Dendritic cell treated with granulocyte-macrophage colony-stimulating factor and Interleukin-4, amounts not matched to agents 40 ng/mL and 50 ng/mL, for 4 days (primary cell): ENCODE measurements around the gene AFDN.
A peak's percentile ranks its signal among the peaks of the same experiment; 100 is the strongest.

Experiments used
- H3K27ac Mint-ChIP-seq: one replicate; pipeline ENCODE4 v1.8.0; 2022; ENCODE audit warnings: mild to moderate bottlenecking, mixed read lengths
- H3K27me3 Mint-ChIP-seq: one replicate; pipeline ENCODE4 v1.8.0; 2022; ENCODE audit warnings: mild to moderate bottlenecking, mixed read lengths
- H3K36me3 Mint-ChIP-seq: one replicate; pipeline ENCODE4 v1.8.0; 2022; ENCODE audit warnings: low read depth, mixed read lengths
- H3K4me1 Mint-ChIP-seq: one replicate; pipeline ENCODE4 v1.8.0; 2022; ENCODE audit warnings: low read depth, mixed read lengths
- H3K4me3 Mint-ChIP-seq: one replicate; pipeline ENCODE4 v1.8.0; 2022; ENCODE audit warnings: mild to moderate bottlenecking, moderate library complexity, mixed read lengths
- H3K9me3 Mint-ChIP-seq: one replicate; pipeline ENCODE4 v1.8.0; 2022; ENCODE audit warnings: mixed read lengths
- intact Hi-C: fragments of 100-400 bp; cut with micrococcal nuclease; formaldehyde crosslinking; loops from one replicate; pipeline ENCODE4 v1.15.0; 2022

AFDN gene

GRCh38 chr6:167833396-167833763 lies 6.7 kb downstream of the AFDN start:
- no peaks in the 10 kb centered on the region for H3K36me3 Mint-ChIP-seq
- intact Hi-C loops, result no loop called here

GRCh38 chr6:167835260-167835659 lies 8.5 kb downstream of the AFDN start:
- intact Hi-C loops, result no loop called here
- no peak overlapping the region for H3K4me3 Mint-ChIP-seq
- H3K27ac Mint-ChIP-seq, result no peak overlapping the region
- H3K36me3 Mint-ChIP-seq, result no peaks in the 10 kb centered on the region
- H3K4me1 Mint-ChIP-seq, result peaks cover 12% of the 10 kb centered on the region
- peaks cover 32% of the 10 kb centered on the region for H3K27me3 Mint-ChIP-seq
- H3K9me3 Mint-ChIP-seq, result no peaks in the 10 kb centered on the region

More at GRCh38 chr6:167833396-167833763, 6.7 kb downstream of the AFDN start:
- Mint-ChIP-seq H3K9me3 (no peaks in the 10 kb centered on the region), H3K4me3 (peak overlapping the region; percentile 53), H3K27ac (peak overlapping the region; percentile 81), H3K4me1 (peaks cover 13% of the 10 kb centered on the region), H3K27me3 (peaks cover 47% of the 10 kb centered on the region)

GRCh38 chr6:167836721-167837120 lies 10.0 kb downstream of the AFDN start:
- intact Hi-C loops, result no loop called here
- no peak overlapping the region for H3K4me3 Mint-ChIP-seq

GRCh38 chr6:167838207-167838748 lies 11.6 kb downstream of the AFDN start:
- peaks cover 20% of the 10 kb centered on the region for H3K27me3 Mint-ChIP-seq
- H3K36me3 Mint-ChIP-seq, result no peaks in the 10 kb centered on the region
- no peak overlapping the region for H3K4me3 Mint-ChIP-seq
- no peak overlapping the region for H3K27ac Mint-ChIP-seq
- peaks cover 2% of the 10 kb centered on the region for H3K4me1 Mint-ChIP-seq
- intact Hi-C loops, result no loop called here
- H3K9me3 Mint-ChIP-seq, result no peaks in the 10 kb centered on the region

More at GRCh38 chr6:167836721-167837120, 10.0 kb downstream of the AFDN start:
- Mint-ChIP-seq H3K27me3 (peaks cover 20% of the 10 kb centered on the region), H3K27ac (no peak overlapping the region), H3K4me1 (peaks cover 12% of the 10 kb centered on the region), H3K36me3 (no peaks in the 10 kb centered on the region), H3K9me3 (no peaks in the 10 kb centered on the region)

DNA sequence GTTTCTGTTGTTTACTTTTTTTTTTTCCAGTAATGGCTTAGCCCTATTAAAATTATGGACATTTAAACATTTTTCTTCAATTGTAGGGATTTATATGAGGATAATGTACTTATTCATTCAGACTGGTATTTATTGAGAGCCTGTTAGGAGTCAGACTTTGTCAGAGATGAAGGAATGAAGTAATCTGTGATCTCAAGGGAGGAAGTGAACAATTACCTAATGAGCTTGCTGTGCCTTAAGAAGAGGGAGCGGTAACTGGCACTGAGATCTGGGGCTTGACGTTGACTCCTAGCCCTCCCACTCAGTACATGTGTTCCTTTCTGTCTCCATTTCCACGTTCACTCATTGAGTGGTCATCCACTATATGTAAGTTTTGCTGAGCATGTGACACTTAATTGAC lies 12.6 kb downstream of the AFDN start:
- Mint-ChIP-seq H3K27ac (no peak overlapping the region), H3K4me1 (no peaks in the 10 kb centered on the region), H3K4me3 (no peak overlapping the region), H3K36me3 (no peaks in the 10 kb centered on the region), H3K9me3 (no peaks in the 10 kb centered on the region), H3K27me3 (peaks cover 17% of the 10 kb centered on the region)
- intact Hi-C loops, result no loop called here

DNA sequence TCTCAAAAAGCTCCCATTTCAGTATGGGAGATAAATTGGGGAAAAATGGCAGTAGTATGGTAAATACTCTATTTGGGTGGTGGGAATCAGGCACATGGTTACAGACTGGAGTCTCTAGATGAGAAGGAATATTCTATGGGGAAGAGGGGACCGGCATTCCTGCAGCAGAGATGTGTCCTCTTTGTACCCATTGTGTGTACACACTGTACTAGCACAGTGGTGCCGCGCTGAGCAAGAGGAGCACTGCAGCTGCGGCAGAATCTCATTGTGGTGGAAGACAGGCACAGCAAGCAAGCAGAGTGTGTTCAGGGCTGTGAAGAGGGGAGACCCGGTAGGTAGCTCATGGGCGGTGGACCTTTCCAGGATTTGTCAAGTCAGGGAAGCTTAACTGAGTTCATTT lies 13.0 kb downstream of the AFDN start:
- peaks cover 13% of the 10 kb centered on the region for H3K27me3 Mint-ChIP-seq
- no peaks in the 10 kb centered on the region for H3K36me3 Mint-ChIP-seq
- intact Hi-C loops, result no loop called here
- no peak overlapping the region for H3K27ac Mint-ChIP-seq
- no peak overlapping the region for H3K4me3 Mint-ChIP-seq
- no peaks in the 10 kb centered on the region for H3K9me3 Mint-ChIP-seq
- no peaks in the 10 kb centered on the region for H3K4me1 Mint-ChIP-seq

- Mint-ChIP-seq H3K4me1 (no peaks in the 10 kb centered on the region), H3K27me3 (peaks cover 10% of the 10 kb centered on the region), H3K27ac (no peak overlapping the region), H3K4me3 (no peak overlapping the region), H3K36me3 (no peaks in the 10 kb centered on the region), H3K9me3 (no peaks in the 10 kb centered on the region)
- intact Hi-C loops, result no loop called here
Measured at GRCh38 chr6:167840160-167840525, 13.4 kb downstream of the AFDN start.

DNA sequence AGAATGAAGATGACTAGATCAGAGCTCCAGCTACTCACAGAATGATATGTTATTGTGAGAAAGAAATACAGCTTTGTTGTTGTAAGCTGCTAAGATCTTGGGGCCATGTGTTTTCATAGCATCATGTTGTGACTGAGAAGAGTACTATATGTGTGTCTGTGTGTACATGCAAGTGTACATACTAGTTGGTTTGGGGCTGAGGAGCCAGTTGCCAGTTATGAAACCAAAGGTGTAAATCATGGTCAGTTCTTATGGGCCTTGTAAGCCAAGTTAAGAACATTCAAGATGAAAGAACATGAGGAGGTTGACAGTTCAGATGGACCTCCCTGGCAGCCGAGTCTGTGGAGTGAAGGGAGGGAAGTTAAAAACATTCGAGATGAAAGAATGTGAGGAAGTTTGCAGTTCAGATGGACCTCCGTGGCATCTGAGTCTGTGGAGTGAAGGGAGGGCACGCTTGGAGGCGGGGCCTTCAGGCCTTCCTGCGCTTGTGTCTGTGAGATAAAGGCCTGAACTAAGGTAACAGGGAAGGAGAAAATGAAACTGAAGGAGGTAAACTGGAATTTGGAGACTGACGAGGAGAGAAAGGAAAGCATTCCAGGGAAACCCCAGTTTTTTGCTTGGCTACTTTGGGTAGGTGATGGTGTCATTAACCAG lies 13.9 kb downstream of the AFDN start:
- Mint-ChIP-seq H3K9me3 (no peaks in the 10 kb centered on the region), H3K4me1 (no peaks in the 10 kb centered on the region), H3K4me3 (no peak overlapping the region), H3K27ac (no peak overlapping the region), H3K36me3 (no peaks in the 10 kb centered on the region), H3K27me3 (peaks cover 12% of the 10 kb centered on the region)
- intact Hi-C loops, result no loop called here

- Mint-ChIP-seq H3K9me3 (no peaks in the 10 kb centered on the region), H3K27ac (no peak overlapping the region), H3K36me3 (no peaks in the 10 kb centered on the region), H3K4me3 (no peak overlapping the region), H3K4me1 (no peaks in the 10 kb centered on the region), H3K27me3 (peaks cover 13% of the 10 kb centered on the region)
- intact Hi-C loops, result no loop called here
Measured at GRCh38 chr6:167841981-167842380, 15.3 kb downstream of the AFDN start.

DNA sequence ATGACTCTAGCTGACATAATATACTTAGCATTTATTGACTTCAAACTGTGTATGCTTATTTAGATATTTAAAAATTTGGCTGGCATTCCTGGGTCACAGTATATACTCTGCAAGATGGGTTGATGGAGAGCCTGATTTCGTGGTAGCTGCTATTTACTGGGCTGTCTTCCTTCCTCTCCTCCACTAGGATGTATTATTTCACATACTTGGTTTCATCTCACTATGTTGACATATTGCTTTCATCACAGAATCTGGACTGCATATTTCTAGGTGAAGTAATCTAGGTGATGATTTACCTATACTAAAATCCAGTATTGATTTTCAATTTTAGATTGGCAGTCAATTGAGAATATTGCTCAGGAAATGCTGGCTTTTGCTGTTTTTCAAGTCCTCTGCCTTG lies 15.7 kb downstream of the AFDN start:
- Mint-ChIP-seq H3K4me3 (no peak overlapping the region), H3K9me3 (no peaks in the 10 kb centered on the region), H3K27me3 (peaks cover 13% of the 10 kb centered on the region), H3K4me1 (no peaks in the 10 kb centered on the region), H3K27ac (no peak overlapping the region), H3K36me3 (no peaks in the 10 kb centered on the region)
- intact Hi-C loops, result no loop called here

DNA sequence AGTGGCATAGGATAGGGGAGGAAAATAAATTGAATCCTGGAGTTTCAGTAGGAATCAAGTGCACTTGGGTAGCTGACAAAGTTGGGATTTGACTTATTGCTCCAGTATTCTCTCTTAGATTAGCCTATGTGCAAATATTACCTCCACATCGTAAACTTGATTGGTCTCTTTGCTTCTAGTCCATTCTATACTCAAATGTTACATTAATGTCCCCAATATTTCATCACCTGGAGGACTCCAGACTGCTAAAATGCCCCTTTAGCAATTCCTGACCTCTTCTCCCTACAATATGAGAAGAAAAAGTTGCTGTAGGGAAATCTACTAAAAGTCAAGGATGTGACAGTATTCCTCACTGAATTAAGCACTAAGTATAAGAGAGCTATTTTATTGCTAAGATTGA lies 16.3 kb downstream of the AFDN start:
- peaks cover 16% of the 10 kb centered on the region for H3K27me3 Mint-ChIP-seq
- intact Hi-C loops, result no loop called here
- H3K27ac Mint-ChIP-seq, result no peak overlapping the region
- no peaks in the 10 kb centered on the region for H3K4me1 Mint-ChIP-seq
- H3K4me3 Mint-ChIP-seq, result no peak overlapping the region
- no peaks in the 10 kb centered on the region for H3K36me3 Mint-ChIP-seq
- no peaks in the 10 kb centered on the region for H3K9me3 Mint-ChIP-seq

DNA sequence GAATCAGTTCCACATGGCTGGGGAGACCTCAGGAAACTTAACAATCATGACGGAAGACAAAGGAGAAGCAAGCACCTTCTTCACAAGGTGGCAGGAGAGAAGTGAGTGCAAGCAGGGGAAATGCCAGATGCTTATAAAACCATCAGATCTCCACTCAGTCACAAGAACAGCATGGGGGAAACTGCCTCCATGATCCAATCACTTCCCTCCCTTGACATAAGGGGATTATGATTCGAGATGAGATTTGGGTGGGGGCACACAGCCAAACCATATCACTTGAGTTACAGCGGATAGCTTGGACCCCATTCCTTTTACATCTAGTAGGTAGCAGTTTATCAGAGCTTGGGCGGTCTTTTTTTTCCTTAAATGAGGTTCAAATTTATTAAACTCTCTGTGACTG lies 19.1 kb downstream of the AFDN start:
- Mint-ChIP-seq H3K27me3 (peaks cover 15% of the 10 kb centered on the region), H3K27ac (no peak overlapping the region), H3K4me1 (no peaks in the 10 kb centered on the region), H3K4me3 (no peak overlapping the region), H3K36me3 (no peaks in the 10 kb centered on the region), H3K9me3 (no peaks in the 10 kb centered on the region)
- intact Hi-C loops, result no loop called here

DNA sequence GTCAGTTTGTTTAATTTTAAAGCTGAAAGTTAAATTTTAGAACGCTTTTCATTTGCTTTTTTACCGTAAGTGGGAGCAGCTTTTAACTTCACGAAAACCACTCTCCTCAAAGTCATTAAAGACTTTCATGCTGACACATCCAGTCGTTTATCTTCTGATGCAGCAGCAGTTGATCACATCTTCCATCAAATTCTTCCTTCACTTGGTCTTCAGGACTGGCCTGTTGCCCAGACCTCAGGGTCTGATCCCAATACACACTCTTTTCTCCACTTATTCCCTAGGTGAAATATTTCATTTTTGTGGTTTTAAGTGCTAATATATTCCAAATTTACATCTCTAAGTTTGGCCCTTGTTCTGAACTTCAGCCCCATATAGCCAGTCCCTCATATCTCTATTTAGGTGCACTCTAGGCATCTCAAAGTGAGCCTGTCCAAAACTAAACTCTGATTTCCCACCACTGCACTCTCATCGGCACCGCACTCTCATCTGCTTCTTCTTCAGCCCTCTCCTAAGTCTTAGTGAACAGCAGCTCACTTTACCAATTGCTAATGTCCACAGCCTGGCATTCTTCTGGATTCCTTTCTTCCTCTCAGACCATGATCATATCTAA lies 20.4 kb downstream of the AFDN start:
- Mint-ChIP-seq H3K4me1 (no peaks in the 10 kb centered on the region), H3K27me3 (peaks cover 15% of the 10 kb centered on the region), H3K27ac (no peak overlapping the region), H3K36me3 (no peaks in the 10 kb centered on the region), H3K9me3 (no peaks in the 10 kb centered on the region), H3K4me3 (no peak overlapping the region)
- intact Hi-C loops, result no loop called here

- Mint-ChIP-seq H3K27ac (no peak overlapping the region), H3K9me3 (no peaks in the 10 kb centered on the region), H3K4me3 (no peak overlapping the region), H3K4me1 (peaks cover 6% of the 10 kb centered on the region), H3K36me3 (no peaks in the 10 kb centered on the region), H3K27me3 (peaks cover 14% of the 10 kb centered on the region)
- intact Hi-C loops, result no loop called here
Measured at GRCh38 chr6:167847936-167848335, 21.2 kb downstream of the AFDN start.

GRCh38 chr6:167848783-167849182 lies 22.1 kb downstream of the AFDN start:
- H3K9me3 Mint-ChIP-seq, result no peaks in the 10 kb centered on the region
- no peak overlapping the region for H3K27ac Mint-ChIP-seq
- H3K4me1 Mint-ChIP-seq, result peaks cover 7% of the 10 kb centered on the region
- peaks cover 10% of the 10 kb centered on the region for H3K27me3 Mint-ChIP-seq
- intact Hi-C loops, result no loop called here
- no peaks in the 10 kb centered on the region for H3K36me3 Mint-ChIP-seq
- no peak overlapping the region for H3K4me3 Mint-ChIP-seq
